CD4-positive, alpha-beta T cell treated with Interleukin-17A for 1 hour (primary cell): ENCODE data around the gene IGSF1.

Experiments
- DNase-seq: peaks from one replicate; pipeline ENCODE4 v3.0.0-alpha.2; 2020

The IGSF1 gene

GRCh38 chrX:131288738-131289511, at the start of gene IGSF1:
Gene IGSF1, minus strand, starts transcription at chrX:131289306. Its CDS starts 2,632 bp downstream, at chrX:131286674.
- no peak for DNase-seq

GRCh38 chrX:131332331-131332730, 43.2 kb upstream of the IGSF1 start:
- DNase-seq = no peak

DNA sequence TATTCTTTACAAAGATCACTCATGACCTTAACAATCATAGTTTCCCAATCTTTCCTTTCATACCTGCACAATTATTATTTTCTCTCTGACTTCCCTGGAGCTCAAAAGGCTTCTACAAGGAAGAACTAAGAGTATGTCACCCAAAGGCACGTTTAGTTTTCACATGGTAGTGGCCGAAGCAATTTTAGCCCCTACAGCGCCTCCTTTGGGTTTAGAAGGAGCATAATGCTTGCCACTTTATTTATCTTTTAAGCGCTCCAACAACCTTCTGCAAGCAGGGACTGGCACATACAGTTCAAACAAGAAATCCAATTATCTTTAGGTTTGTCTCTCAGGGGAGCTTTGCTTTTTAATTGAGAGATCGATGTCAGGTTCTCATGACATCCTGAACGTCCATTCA, 42.0 kb upstream of the IGSF1 start:
- no peak for DNase-seq

- DNase-seq = no peak
These were observed 41.6 kb upstream of the IGSF1 start for GRCh38 chrX:131330735-131331134.

GRCh38 chrX:131322651-131323050, 33.5 kb upstream of the IGSF1 start:
- DNase-seq = no peak

GRCh38 chrX:131317326-131317725, 28.2 kb upstream of the IGSF1 start:
- DNase-seq = no peak

DNA sequence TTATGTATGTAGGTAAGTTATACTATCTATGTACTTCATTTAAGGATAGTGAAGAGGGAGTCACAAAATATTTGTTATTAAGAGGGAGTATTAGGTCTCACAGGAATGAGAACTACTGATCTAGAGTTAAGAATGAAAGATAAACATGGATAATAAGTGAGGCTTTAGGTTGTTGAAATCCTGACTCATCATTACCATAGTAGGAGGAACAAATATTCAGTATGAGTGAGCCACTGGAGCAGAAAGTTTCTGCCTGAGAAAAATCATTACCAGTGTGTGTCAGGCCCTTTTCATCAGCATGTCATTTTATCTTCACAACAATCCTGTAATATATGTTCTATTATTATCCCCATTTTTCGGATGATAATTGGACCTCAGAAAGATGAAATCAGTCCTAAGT, 27.2 kb upstream of the IGSF1 start:
- DNase-seq = no peak

GRCh38 chrX:131308980-131309379, 19.9 kb upstream of the IGSF1 start:
- no peak for DNase-seq

GRCh38 chrX:131306601-131307000, 17.5 kb upstream of the IGSF1 start:
- DNase-seq = no peak

GRCh38 chrX:131305926-131306325, 16.8 kb upstream of the IGSF1 start:
- DNase-seq = no peak

DNA sequence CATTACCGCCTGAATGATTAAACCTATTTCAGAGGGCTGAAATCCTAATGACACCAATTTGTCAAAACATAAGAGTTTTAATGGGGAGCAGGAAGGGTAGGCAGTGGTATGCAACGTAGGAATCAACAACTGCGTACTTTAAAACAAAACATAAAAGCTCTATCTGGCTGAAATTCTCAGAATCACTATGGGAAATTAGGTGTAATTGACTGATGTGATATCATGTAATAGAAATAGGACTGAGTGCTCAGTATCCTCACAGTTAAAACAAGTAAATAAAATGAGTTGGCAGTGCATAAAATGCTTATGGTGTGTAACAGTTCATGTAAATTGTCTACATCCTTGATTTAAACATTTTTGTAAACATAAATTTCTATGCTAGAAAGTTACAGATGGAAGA, 13.6 kb upstream of the IGSF1 start:
- DNase-seq = no peak

DNA sequence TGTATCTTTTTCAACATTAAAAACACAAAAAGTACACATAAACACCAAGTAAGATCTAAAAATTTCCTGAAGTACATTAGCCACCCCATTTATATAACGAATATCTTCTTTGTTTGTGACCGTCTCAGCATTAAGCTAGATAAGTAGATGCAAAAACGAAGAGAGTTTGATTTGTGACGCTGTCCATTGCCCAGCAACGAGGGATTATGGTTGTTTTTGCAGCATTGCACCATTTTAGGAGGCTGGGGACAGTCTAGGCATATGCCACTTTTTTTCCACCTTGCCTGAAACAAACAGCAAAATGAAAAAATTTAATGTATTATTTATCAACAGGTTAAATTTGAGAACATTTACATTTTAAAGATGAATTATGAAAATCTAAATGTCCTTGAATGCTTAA, 12.0 kb upstream of the IGSF1 start:
- no peak for DNase-seq

DNA sequence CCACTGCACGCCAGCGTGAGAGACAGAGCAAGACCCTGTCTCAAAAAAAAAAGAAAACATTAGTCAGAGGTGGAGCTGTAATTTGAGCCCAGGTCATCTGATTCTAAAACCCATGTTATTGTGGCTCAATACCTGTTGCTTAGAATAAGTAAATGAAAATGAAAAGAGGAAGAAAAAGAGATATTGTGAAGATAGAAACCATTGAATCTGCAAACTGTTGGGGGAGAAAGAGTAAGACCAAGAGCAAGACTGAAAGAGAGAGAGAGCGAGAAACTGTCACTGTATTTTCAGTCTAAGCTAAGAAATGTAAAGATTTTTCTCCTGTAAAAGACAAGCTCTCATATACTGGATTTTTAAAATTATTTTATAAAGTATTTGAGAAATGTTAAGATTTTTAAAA, 9.7 kb upstream of the IGSF1 start:
- DNase-seq = no peak

GRCh38 chrX:131298036-131298435, 8.9 kb upstream of the IGSF1 start:
- DNase-seq = no peak

GRCh38 chrX:131289527-131289926, 421 bp upstream of the IGSF1 start:
- no peak for DNase-seq

- DNase-seq = no peak
These were observed 918 bp downstream of the IGSF1 start for GRCh38 chrX:131288188-131288587.

GRCh38 chrX:131287560-131288179, 1.4 kb downstream of the IGSF1 start:
- DNase-seq = no peak

GRCh38 chrX:131279617-131280016, 9.5 kb downstream of the IGSF1 start:
- DNase-seq = no peak

DNA sequence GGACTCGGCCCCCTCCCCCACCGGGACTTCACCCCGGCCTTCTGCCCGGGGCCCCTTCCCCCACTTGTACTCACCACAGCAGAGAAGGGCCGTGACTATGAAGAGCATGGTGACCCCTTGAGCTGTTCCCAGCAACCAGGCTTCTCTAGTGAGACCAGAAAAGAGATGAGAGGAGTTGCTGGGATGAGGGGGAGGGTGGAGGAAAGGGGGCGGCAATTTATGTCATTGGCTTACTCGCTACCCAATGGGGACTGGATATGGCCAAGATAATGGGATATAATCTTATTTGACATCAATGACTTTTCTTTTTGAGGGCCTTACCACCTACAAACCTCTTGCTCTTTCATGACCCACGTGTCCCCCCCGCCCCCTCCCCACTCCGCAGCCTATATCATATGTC, 9.9 kb downstream of the IGSF1 start:
- no peak for DNase-seq

- no peak for DNase-seq
These were observed 11.5 kb downstream of the IGSF1 start for GRCh38 chrX:131277543-131278136.

GRCh38 chrX:131273011-131273410, 16.1 kb downstream of the IGSF1 start:
- no peak for DNase-seq

- no peak for DNase-seq
These were observed 17.3 kb downstream of the IGSF1 start for GRCh38 chrX:131271826-131272225.

DNA sequence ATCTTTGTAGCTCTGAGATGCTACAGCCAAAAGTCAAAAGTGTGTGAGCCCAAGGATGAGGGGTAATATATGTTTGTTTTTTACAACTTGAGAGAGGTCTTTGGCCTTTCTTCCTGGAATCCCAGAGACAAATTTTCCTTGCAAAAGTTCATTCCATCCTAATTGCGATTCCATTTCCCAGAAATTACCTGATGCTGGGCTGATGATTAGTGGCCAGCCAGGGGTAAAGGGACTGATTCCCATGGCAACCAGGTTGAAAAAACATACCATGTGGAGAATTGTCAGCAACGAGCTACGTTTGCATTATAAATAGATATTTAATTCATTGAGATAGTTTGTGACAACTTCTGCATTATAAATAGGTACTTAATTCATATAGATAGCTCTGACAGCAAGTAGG, 17.8 kb downstream of the IGSF1 start:
- no peak for DNase-seq

DNA sequence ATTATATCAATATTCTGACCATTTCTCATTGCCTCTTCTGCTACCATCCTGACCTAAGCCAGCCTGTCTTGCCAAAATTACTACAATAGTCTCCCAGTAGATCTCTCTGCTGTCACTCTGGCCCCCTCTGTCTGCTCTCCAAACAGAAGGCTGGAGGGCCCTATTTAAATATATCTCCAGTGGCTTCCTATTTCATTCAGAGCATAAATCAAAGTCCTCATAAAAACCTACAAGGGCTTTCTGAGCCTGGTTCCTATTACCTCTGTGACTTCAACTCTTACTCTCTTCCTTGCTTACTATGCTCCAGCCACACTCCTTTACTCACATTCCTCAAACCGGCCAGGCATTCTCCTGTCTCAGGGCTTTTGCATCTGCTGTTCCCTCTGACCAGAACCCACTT, 19.0 kb downstream of the IGSF1 start:
- DNase-seq = no peak
